K562 (cell line): ENCODE measurements around the gene DEDD. TPM values are rescaled to one million over a fixed set of nuclear protein-coding genes. Genes with fewer than 3 reads are reported as not detected.

ENCODE experiments used
- CTBP1 ChIP-seq: fragments of 450-650 bp; IDR thresholded peaks from 2 replicates; pipeline ENCODE4 v1.6.1; 2016; ENCODE audit warnings: borderline replicate concordance
- EP400 ChIP-seq: fragments of 450-650 bp; IDR thresholded peaks from 2 replicates; pipeline ENCODE4 v1.6.1; 2017; ENCODE audit warnings: antibody characterized with exemption, mild to moderate bottlenecking, moderate library complexity
- ERF ChIP-seq: fragments of 450-650 bp; formaldehyde crosslinking; IDR thresholded peaks from 2 replicates; pipeline ENCODE4 v1.4.0; 2020; ENCODE audit warnings: mild to moderate bottlenecking, mixed read lengths
- ESRRB ChIP-seq: fragments of 250-450 bp; sonication (Bioruptor Pico); IDR thresholded peaks from 2 replicates; pipeline ENCODE4 v1.5.0; 2020; ENCODE audit warnings: mild to moderate bottlenecking, moderate library complexity, borderline replicate concordance
- EZH2 ChIP-seq: IDR thresholded peaks from 2 replicates; pipeline ENCODE4 v1.6.1; 2012; ENCODE audit warnings: low read depth, mild to moderate bottlenecking, inconsistent platforms, low read length, borderline replicate concordance
- HCFC1 ChIP-seq: IDR thresholded peaks from 2 replicates; pipeline ENCODE4 v1.6.1; 2012; ENCODE audit warnings: low read depth, low read length, improper control_type of control experiment
- HSF4 ChIP-seq: fragments of 250-450 bp; sonication (Bioruptor Pico); IDR thresholded peaks from 2 replicates; pipeline ENCODE4 v2.1.2; 2022; ENCODE audit warnings: mild to moderate bottlenecking, moderate library complexity, borderline replicate concordance
- JUND ChIP-seq, 2 experiments: IDR thresholded peaks; 2 replicates in 1 of 2; 3 replicates in 1 of 2; pipeline ENCODE4 v1.6.1; 2011; ENCODE audit warnings: borderline replicate concordance in 2 of 2, low read depth in 2 of 2, low read length in 2 of 2, improper control_type of control experiment in 1 of 2, missing biosample characterization in 1 of 2, missing genetic modification characterization in 1 of 2, missing genetic modification reagents in 1 of 2
- MEF2A ChIP-seq: IDR thresholded peaks from 2 replicates; pipeline ENCODE4 v1.6.1; 2011; ENCODE audit warnings: low read depth, mild to moderate bottlenecking, low read length, moderate library complexity; ENCODE audit not compliant: control insufficient read depth
- MTF1 ChIP-seq: fragments of 250-450 bp; sonication (Bioruptor Pico); IDR thresholded peaks from 2 replicates; pipeline ENCODE4 v1.9.0; 2021; ENCODE audit warnings: moderate library complexity, mild to moderate bottlenecking, inconsistent platforms, borderline replicate concordance
- OTX1 ChIP-seq: fragments of 450-650 bp; formaldehyde crosslinking; IDR thresholded peaks from 2 replicates; pipeline ENCODE4 v1.4.0; 2022; ENCODE audit warnings: mild to moderate bottlenecking
- POLR2A ChIP-seq: fragments of 450-650 bp; conservative IDR thresholded peaks from 2 replicates; pipeline ENCODE4 v1.6.1; 2016
- POLR2AphosphoS2 ChIP-seq: IDR thresholded peaks from 2 replicates; pipeline ENCODE4 v1.6.1; 2012; ENCODE audit warnings: low read length, improper control_type of control experiment
- POLR3G ChIP-seq: IDR thresholded peaks from 2 replicates; pipeline ENCODE4 v1.6.1; 2011; ENCODE audit not compliant: insufficient read length, insufficient replicate concordance; ENCODE audit errors: extremely low read depth
- STAG1 ChIP-seq: sonication (generic); formaldehyde crosslinking; IDR thresholded peaks from 2 replicates; pipeline ENCODE4 v1.5.0; 2020; ENCODE audit warnings: missing genetic modification reagents, borderline replicate concordance
- TBP ChIP-seq: optimal IDR thresholded peaks from 2 replicates; pipeline ENCODE3; 2011; ENCODE audit warnings: low read depth, low read length, improper control_type of control experiment
- TEAD4 ChIP-seq, 2 experiments: sonication (generic) in 1 of 2; formaldehyde crosslinking in 1 of 2; IDR thresholded peaks; 2 replicates each; pipeline versions ENCODE4 v1.6.1 to v1.8.0; 2012 to 2022; ENCODE audit warnings: borderline replicate concordance in 1 of 2, inconsistent platforms in 1 of 2, low read length in 1 of 2, mild to moderate bottlenecking in 1 of 2, missing genetic modification reagents in 1 of 2
- ZKSCAN8 ChIP-seq: fragments of 200-800 bp; sonication (Bioruptor generic); IDR thresholded peaks from 2 replicates; pipeline ENCODE4 v1.6.1; 2016; ENCODE audit warnings: missing genetic modification characterization, missing compliant biosample characterization
- ZNF408 ChIP-seq: fragments of 250-450 bp; sonication (Bioruptor Pico); IDR thresholded peaks from 2 replicates; pipeline ENCODE4 v1.4.0; 2020; ENCODE audit warnings: low read depth, mild to moderate bottlenecking, moderate library complexity
- polyA plus RNA-seq, 8 experiments: library from polyadenylated mRNA; depleted of rRNA in 4 of 8; stranded (reverse) in 5 of 8; unstranded in 3 of 8; fragments of >200 nt; fragmentation: Nextera tagmentation in 2 of 8; fragmentation: Illumina TruSeq in 1 of 8; extraction: Ambion mirVana in 2 of 8; extraction: Trizol in 1 of 8; gene quantifications; 2 replicates each; pipeline versions ENCODE4 v1.2.1 to v1.2.3, GENCODE V29; 2011 to 2014; ENCODE audit warnings: inconsistent platforms in 1 of 8, missing spikeins in 1 of 8
- total RNA-seq, 7 experiments: library from RNA; depleted of rRNA in 6 of 7; stranded (reverse); fragments of >200 nt in 6 of 7; fragmentation: Illumina TruSeq in 2 of 7; extraction: Trizol in 2 of 7; gene quantifications; 2 replicates each; pipeline versions ENCODE4 v1.2.1 to v1.2.3, GENCODE V29; 2011 to 2021; ENCODE audit warnings: low replicate concordance in 1 of 7
- TF ChIP-seq, protein P1 (sequence below): fragments of 450-650 bp; formaldehyde crosslinking; IDR thresholded peaks from 2 replicates; pipeline ENCODE4 v1.4.0; 2020; ENCODE audit warnings: mild to moderate bottlenecking
- TF ChIP-seq, protein P2 (sequence below): sonication (generic); formaldehyde crosslinking; IDR thresholded peaks from 2 replicates; pipeline ENCODE4 v1.9.0; 2022; ENCODE audit warnings: mild to moderate bottlenecking, missing genetic modification reagents
- TF ChIP-seq, protein P3 (sequence below): fragments of 250-450 bp; sonication (Bioruptor Pico); IDR thresholded peaks from 2 replicates; pipeline ENCODE4 v1.8.0; 2022; ENCODE audit warnings: moderate library complexity, mild to moderate bottlenecking, inconsistent platforms
- TF ChIP-seq, protein P4 (sequence below), 2 experiments: fragments of 450-650 bp in 1 of 2; sonication (generic) in 1 of 2; formaldehyde crosslinking in 1 of 2; IDR thresholded peaks in 1 of 2; conservative IDR thresholded peaks in 1 of 2; 2 replicates each; pipeline versions ENCODE4 v1.6.1 to v1.8.1; 2016 to 2023; ENCODE audit warnings: mild to moderate bottlenecking in 2 of 2, moderate library complexity in 2 of 2, inconsistent platforms in 1 of 2, missing genetic modification reagents in 1 of 2

Gene DEDD
- total and polyA plus RNA-seq, 9 of the 15 experiments (the other 6 are each of a cell fraction or from before 2014, with no cell fraction given): 11.6 to 41.0 (median 16.8) TPM

DNA sequence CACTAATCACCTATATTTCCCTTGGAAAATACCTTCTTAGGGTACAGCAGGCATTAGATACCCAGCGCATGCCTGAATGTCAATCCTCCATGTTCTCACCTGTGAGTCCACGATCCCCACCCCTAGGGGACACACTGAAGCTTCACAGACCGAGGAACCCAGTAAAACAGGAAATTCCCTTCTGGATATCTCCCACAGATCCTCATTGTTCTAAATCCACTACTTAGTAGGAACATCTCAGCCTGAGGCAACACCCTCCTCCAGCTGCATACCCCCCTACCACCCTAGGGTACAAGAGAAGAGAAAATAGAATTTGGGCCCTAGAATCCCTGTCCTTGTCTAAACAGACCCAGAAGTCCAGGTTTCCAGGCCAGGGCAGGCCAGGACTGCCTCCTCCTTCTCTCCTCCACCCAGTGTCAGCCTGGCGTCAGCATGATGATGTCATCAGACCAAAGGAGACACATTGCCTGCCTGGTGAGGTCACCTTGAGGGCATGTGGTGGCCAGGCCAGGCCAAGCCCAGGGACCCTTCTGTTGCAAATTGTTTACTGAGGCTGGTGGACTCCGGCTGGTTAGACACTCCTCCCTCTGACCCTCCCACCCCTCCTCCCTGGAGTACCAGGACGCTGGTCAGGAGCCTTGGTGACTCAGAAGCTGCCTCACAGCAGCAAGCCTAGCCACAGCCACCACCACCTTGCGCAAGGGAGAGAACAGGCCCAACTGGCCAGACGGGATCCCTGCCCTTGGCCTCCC, 49.3 kb downstream of the DEDD start (continued):
- TF ChIP-seq JUND (IDR thresholded peaks at IDR 0.05; ENCODE audit: borderline replicate concordance, low read depth, low read length) (peak; percentile 84), JUND (tag; IDR thresholded peaks at IDR 0.05; ENCODE audit: borderline replicate concordance, low read depth, low read length) (peak; percentile 89; the same call in 2 of the 3 replicates), POLR2A (no peak), ZKSCAN8 (CRISPR knock-in tag) (no peak), TEAD4 (IDR thresholded peaks at IDR 0.05; ENCODE audit: low read length) (no peak), TEAD4 (CRISPR knock-in tag; IDR thresholded peaks at IDR 0.05; ENCODE audit: borderline replicate concordance) (no peak), ESRRB (no peak), CTBP1 (peak; percentile 46), ERF (no peak), OTX1 (no peak), TBP (no peak), HSF4 (CRISPR knock-in tag) (no peak), MTF1 (CRISPR knock-in tag) (no peak), POLR3G (no peak), HCFC1 (no peak), EZH2 (no peak), ZNF408 (CRISPR knock-in tag) (no peak), EP400 (peak; percentile 32; the same call in 1 of the 2 replicates), MEF2A (0 out of 2 replicates have a peak, but pooled peaks have one; percentile 29), STAG1 (CRISPR knock-in tag) (no peak), POLR2AphosphoS2 (no peak)
- TF ChIP-seq, protein P1, sequence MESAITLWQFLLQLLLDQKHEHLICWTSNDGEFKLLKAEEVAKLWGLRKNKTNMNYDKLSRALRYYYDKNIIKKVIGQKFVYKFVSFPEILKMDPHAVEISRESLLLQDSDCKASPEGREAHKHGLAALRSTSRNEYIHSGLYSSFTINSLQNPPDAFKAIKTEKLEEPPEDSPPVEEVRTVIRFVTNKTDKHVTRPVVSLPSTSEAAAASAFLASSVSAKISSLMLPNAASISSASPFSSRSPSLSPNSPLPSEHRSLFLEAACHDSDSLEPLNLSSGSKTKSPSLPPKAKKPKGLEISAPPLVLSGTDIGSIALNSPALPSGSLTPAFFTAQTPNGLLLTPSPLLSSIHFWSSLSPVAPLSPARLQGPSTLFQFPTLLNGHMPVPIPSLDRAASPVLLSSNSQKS (CRISPR knock-in tag): no peak
- TF ChIP-seq, protein P2, sequence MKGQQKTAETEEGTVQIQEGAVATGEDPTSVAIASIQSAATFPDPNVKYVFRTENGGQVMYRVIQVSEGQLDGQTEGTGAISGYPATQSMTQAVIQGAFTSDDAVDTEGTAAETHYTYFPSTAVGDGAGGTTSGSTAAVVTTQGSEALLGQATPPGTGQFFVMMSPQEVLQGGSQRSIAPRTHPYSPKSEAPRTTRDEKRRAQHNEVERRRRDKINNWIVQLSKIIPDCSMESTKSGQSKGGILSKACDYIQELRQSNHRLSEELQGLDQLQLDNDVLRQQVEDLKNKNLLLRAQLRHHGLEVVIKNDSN (CRISPR knock-in tag): peak; percentile 35; the same call in 1 of the 2 replicates
- TF ChIP-seq, protein P3, sequence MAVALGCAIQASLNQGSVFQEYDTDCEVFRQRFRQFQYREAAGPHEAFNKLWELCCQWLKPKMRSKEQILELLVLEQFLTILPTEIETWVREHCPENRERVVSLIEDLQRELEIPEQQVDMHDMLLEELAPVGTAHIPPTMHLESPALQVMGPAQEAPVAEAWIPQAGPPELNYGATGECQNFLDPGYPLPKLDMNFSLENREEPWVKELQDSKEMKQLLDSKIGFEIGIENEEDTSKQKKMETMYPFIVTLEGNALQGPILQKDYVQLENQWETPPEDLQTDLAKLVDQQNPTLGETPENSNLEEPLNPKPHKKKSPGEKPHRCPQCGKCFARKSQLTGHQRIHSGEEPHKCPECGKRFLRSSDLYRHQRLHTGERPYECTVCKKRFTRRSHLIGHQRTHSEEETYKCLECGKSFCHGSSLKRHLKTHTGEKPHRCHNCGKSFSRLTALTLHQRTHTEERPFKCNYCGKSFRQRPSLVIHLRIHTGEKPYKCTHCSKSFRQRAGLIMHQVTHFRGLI (CRISPR knock-in tag): no peak
- TF ChIP-seq, protein P4, sequence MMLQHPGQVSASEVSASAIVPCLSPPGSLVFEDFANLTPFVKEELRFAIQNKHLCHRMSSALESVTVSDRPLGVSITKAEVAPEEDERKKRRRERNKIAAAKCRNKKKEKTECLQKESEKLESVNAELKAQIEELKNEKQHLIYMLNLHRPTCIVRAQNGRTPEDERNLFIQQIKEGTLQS (IDR thresholded peaks at IDR 0.05): peak; percentile 99
- TF ChIP-seq, protein P4 (CRISPR knock-in tag; conservative IDR thresholded peaks at IDR 0.05): peak; percentile 92
